ENCODE results near the gene KRT2. TPM values are rescaled to one million over a fixed set of nuclear protein-coding genes. Genes with fewer than 3 reads are reported as not detected.
A peak's percentile ranks its signal among the peaks of the same experiment; 100 is the strongest.

The KRT2 gene
- total RNA-seq, 1 donor from 2014 or later = not detected

DNA sequence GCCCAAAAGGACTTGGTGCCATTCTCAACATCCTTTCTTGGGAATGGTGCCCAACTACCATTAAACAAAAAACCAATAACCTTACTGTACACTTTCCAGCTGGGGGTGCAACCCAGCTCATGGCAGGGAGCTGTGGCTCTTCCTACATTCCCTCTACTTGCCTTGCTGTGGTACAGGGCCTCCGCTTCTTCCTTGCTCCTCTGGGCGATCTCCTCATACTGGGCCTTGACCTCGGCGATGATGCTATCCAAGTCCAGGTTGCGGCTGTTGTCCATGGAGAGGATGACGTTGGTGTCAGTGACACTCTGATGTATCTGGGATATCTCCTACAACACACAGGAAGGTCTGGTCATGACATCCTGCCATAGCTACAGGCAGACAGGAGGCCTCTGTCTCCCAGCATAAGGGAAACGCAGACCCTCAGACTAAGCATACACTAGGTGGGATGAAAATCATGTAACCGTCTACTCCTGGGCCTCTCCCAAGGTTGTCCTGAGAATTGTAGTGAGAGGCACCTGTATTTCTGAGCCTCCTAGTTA is 3.9 kb downstream of the KRT2 start:
- H3K9me3 Mint-ChIP-seq = no peaks in the 10 kb centered on the region
- H3K4me3 Mint-ChIP-seq = no peak overlapping the region
- no peaks in the 10 kb centered on the region for H3K36me3 Mint-ChIP-seq
- H3K27ac Mint-ChIP-seq = no peak overlapping the region
- DNase-seq (ENCODE audit: extremely low spot score, unreplicated experiment) = no peak
- TF ChIP-seq, protein P1, sequence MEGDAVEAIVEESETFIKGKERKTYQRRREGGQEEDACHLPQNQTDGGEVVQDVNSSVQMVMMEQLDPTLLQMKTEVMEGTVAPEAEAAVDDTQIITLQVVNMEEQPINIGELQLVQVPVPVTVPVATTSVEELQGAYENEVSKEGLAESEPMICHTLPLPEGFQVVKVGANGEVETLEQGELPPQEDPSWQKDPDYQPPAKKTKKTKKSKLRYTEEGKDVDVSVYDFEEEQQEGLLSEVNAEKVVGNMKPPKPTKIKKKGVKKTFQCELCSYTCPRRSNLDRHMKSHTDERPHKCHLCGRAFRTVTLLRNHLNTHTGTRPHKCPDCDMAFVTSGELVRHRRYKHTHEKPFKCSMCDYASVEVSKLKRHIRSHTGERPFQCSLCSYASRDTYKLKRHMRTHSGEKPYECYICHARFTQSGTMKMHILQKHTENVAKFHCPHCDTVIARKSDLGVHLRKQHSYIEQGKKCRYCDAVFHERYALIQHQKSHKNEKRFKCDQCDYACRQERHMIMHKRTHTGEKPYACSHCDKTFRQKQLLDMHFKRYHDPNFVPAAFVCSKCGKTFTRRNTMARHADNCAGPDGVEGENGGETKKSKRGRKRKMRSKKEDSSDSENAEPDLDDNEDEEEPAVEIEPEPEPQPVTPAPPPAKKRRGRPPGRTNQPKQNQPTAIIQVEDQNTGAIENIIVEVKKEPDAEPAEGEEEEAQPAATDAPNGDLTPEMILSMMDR (conservative IDR thresholded peaks at IDR 0.05) = no peak
- peaks cover 5% of the 10 kb centered on the region for H3K4me1 Mint-ChIP-seq (ENCODE audit: unreplicated experiment)
- H3K27me3 Mint-ChIP-seq = peaks cover 43% of the 10 kb centered on the region

DNA sequence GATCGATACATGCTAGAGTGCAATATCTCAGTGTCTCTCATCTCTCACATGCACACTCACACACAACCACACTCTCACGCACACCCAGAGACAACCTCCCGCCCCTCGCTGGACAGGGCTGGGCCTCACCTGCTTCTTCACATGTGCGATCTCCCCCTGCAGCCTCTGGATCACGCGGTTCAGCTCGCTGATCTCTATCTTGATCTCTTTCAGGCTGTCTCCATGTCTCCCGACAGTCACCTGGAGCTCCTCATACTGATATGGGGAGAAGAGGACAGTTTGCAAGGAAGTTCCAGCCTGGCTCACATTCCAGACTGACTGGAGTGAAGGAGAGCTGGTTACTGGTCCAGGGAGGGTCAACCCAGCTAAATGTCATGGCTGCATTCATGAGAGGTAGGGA is 4.4 kb downstream of the KRT2 start:
- peaks cover 5% of the 10 kb centered on the region for H3K4me1 Mint-ChIP-seq (ENCODE audit: unreplicated experiment)
- DNase-seq (ENCODE audit: extremely low spot score, unreplicated experiment) = no peak

DNA sequence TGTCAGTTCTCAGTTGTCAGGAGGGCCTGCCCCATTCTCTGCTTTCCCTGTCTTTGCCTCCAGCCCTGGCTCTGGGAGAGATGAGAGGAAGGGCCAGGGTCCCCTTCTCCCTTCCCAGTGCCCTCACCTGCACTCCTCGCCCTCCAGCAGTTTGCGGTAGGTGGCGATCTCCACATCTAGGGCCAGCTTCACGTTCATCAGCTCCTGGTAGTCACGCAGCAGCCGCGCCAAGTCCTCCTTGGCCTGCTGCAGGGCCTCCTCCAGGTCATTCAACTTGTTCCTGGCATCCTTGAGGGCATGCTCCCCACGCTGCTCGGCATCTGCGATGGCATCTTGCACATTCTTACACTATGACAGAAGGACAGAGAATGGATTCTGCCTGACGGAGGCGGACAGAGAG is 5.4 kb downstream of the KRT2 start:
- H3K4me1 Mint-ChIP-seq (ENCODE audit: unreplicated experiment) = peaks cover 5% of the 10 kb centered on the region
- H3K9me3 Mint-ChIP-seq = no peaks in the 10 kb centered on the region
- no peak overlapping the region for H3K4me3 Mint-ChIP-seq
- H3K36me3 Mint-ChIP-seq = no peaks in the 10 kb centered on the region
- TF ChIP-seq, protein P1 (conservative IDR thresholded peaks at IDR 0.05) = no peak
- peaks cover 52% of the 10 kb centered on the region for H3K27me3 Mint-ChIP-seq
- no peak overlapping the region for H3K27ac Mint-ChIP-seq
- no peak for DNase-seq (ENCODE audit: extremely low spot score, unreplicated experiment)

More for the DNA sequence above, 4.4 kb downstream of the KRT2 start:
- no peaks in the 10 kb centered on the region for H3K36me3 Mint-ChIP-seq
- TF ChIP-seq, protein P1 (conservative IDR thresholded peaks at IDR 0.05) = no peak
- no peaks in the 10 kb centered on the region for H3K9me3 Mint-ChIP-seq
- H3K27ac Mint-ChIP-seq = no peak overlapping the region
- peaks cover 43% of the 10 kb centered on the region for H3K27me3 Mint-ChIP-seq
- H3K4me3 Mint-ChIP-seq = no peak overlapping the region

DNA sequence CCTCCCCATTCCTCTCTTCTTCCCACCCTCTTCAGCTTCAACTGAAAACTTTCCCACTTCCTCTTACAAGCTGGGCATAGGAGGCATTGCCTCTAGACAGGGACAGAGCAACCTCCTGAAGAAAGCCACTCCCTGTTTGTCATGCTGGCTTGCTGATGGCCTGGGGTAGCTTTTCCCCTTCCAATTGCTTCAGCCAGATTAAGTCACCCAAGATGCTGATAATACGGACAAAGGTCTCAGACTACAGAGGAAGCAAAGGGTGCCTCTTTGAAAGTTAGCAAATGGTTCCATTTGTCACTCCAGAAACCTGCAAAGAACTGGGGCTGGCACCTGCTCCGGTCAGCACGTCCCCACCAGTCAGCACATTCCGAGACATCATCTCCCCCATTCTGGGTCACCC is 6.0 kb downstream of the KRT2 start:
- Mint-ChIP-seq H3K4me3 (no peak overlapping the region), H3K36me3 (no peaks in the 10 kb centered on the region), H3K4me1 (ENCODE audit: unreplicated experiment) (peaks cover 5% of the 10 kb centered on the region), H3K27me3 (peaks cover 54% of the 10 kb centered on the region), H3K9me3 (no peaks in the 10 kb centered on the region), H3K27ac (peak overlapping the region; percentile 37)
- DNase-seq (ENCODE audit: extremely low spot score, unreplicated experiment) = peak; percentile 24
- TF ChIP-seq, protein P1 (conservative IDR thresholded peaks at IDR 0.05) = no peak

DNA sequence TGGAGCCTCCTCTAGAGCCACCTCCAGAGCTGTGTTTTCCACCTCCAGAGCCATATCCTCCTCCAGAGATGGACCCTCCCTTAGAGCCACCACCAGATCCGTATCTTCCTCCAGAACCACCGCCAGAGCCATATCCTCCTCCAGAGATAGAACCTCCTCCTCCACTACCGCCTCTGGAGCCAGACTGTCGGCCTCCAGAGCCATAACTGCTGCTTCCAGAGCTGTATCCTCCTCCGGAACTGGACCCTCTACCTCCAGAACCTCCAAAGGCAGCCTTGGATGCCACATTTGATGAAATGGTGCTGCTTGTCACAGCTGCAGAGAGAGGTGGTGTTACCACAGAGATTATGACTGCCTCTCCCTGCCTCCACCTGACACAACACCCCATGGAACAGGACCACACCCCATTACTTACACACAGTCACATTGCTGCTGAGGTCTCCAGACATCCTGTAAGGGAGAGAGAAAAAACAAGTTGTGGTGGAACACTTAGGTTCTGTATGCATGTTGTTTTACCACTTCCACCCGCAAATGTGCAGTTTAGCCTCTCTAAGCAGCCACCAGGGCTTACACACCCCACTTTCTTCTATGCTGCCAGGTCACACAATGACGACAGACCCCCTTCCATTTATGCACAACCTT is 6.8 kb downstream of the KRT2 start:
- Mint-ChIP-seq H3K27me3 (peaks cover 57% of the 10 kb centered on the region), H3K36me3 (no peaks in the 10 kb centered on the region), H3K4me1 (ENCODE audit: unreplicated experiment) (peaks cover 5% of the 10 kb centered on the region), H3K9me3 (no peaks in the 10 kb centered on the region), H3K4me3 (no peak overlapping the region), H3K27ac (peak overlapping the region; percentile 37)
- peak; percentile 43 for DNase-seq (ENCODE audit: extremely low spot score, unreplicated experiment)
- TF ChIP-seq, protein P1 (conservative IDR thresholded peaks at IDR 0.05) = no peak
